Mesenchymal stem cell (in vitro differentiated cells and primary cell): ENCODE measurements around the gene TMPRSS2.
A peak's percentile ranks its signal among the peaks of the same experiment; 100 is the strongest.

Source experiments
- DNase-seq: peaks from one replicate; pipeline ENCODE4 v3.0.0-alpha.2; 2013
- H2AFZ ChIP-seq: one replicate; pipeline ENCODE4 v1.6.1; 2013; ENCODE audit warnings: low read depth, mild to moderate bottlenecking, control low read depth, inconsistent platforms, low read length, moderate library complexity
- H2AK5ac ChIP-seq: 2 replicates; pipeline ENCODE4 v1.6.1; 2013; ENCODE audit warnings: low read length, moderate library complexity, mild to moderate bottlenecking, inconsistent platforms; ENCODE audit not compliant: severe bottlenecking
- H2BK120ac ChIP-seq: one replicate; pipeline ENCODE4 v1.6.1; 2013; ENCODE audit warnings: low read depth, mild to moderate bottlenecking, inconsistent platforms, low read length, moderate library complexity
- H2BK12ac ChIP-seq, 2 experiments: one replicate each; pipeline ENCODE4 v1.6.1; 2013; ENCODE audit warnings: inconsistent platforms in 2 of 2, low read length in 2 of 2, mild to moderate bottlenecking in 2 of 2, moderate library complexity in 2 of 2, control low read depth in 1 of 2
- H2BK15ac ChIP-seq: one replicate; pipeline ENCODE4 v1.6.1; 2013; ENCODE audit warnings: mild to moderate bottlenecking, low read depth, inconsistent platforms; ENCODE audit not compliant: poor library complexity, severe bottlenecking
- H2BK5ac ChIP-seq: 2 replicates; pipeline ENCODE4 v1.6.1; 2013; ENCODE audit warnings: low read depth, mild to moderate bottlenecking, low read length, control low read depth, inconsistent platforms; ENCODE audit not compliant: poor library complexity, severe bottlenecking
- H3K14ac ChIP-seq, 2 experiments: one replicate each; pipeline ENCODE4 v1.6.1; 2013; ENCODE audit warnings: inconsistent platforms in 2 of 2, low read length in 2 of 2, control low read depth in 1 of 2, mild to moderate bottlenecking in 1 of 2, moderate library complexity in 1 of 2
- H3K18ac ChIP-seq, 2 experiments: one replicate each; pipeline ENCODE4 v1.6.1; 2013; ENCODE audit warnings: inconsistent platforms in 2 of 2, low read length in 2 of 2, control low read depth in 1 of 2, low read depth in 1 of 2, mild to moderate bottlenecking in 1 of 2
- H3K23ac ChIP-seq, 2 experiments: one replicate each; pipeline ENCODE4 v1.6.1; 2013; ENCODE audit warnings: inconsistent platforms in 2 of 2, low read length in 2 of 2, mild to moderate bottlenecking in 2 of 2, moderate library complexity in 2 of 2, control low read depth in 1 of 2
- H3K27ac ChIP-seq: 2 replicates; pipeline ENCODE4 v1.5.1; 2013; ENCODE audit warnings: mild to moderate bottlenecking, moderate library complexity, low read length, control low read depth, inconsistent platforms; ENCODE audit not compliant: poor library complexity, severe bottlenecking
- H3K27me3 ChIP-seq, 2 experiments: 2 replicates each; pipeline versions ENCODE4 v1.6.1 to v1.7.0; 2013; ENCODE audit warnings: low read length in 2 of 2, mild to moderate bottlenecking in 2 of 2, moderate library complexity in 2 of 2, control low read depth in 1 of 2, inconsistent platforms in 1 of 2; ENCODE audit not compliant: control insufficient read depth in 1 of 2, insufficient read depth in 1 of 2
- H3K36me3 ChIP-seq, 2 experiments: 2 replicates each; pipeline versions ENCODE4 v1.6.1 to v1.7.0; 2013; ENCODE audit warnings: low read length in 2 of 2, control low read depth in 1 of 2, inconsistent platforms in 1 of 2, low read depth in 1 of 2, mild to moderate bottlenecking in 1 of 2; ENCODE audit not compliant: insufficient read depth in 2 of 2, control insufficient read depth in 1 of 2
- H3K4ac ChIP-seq, 2 experiments: one replicate each; pipeline ENCODE4 v1.6.1; 2013; ENCODE audit warnings: inconsistent platforms in 2 of 2, low read length in 2 of 2, mild to moderate bottlenecking in 2 of 2, moderate library complexity in 2 of 2, control low read depth in 1 of 2, low read depth in 1 of 2
- H3K4me1 ChIP-seq: 2 replicates; pipeline ENCODE4 v1.6.1; 2013; ENCODE audit warnings: low read depth, low read length, control low read depth; ENCODE audit not compliant: control insufficient read depth, insufficient read depth
- H3K4me2 ChIP-seq: 2 replicates; pipeline ENCODE4 v1.6.1; 2013; ENCODE audit warnings: low read length, mild to moderate bottlenecking, inconsistent platforms; ENCODE audit not compliant: poor library complexity, severe bottlenecking
- H3K4me3 ChIP-seq, 2 experiments: 2 replicates each; pipeline versions ENCODE4 v1.5.1 to v1.7.0; 2013; ENCODE audit warnings: low read length in 2 of 2, mild to moderate bottlenecking in 2 of 2, control low read depth in 1 of 2, low read depth in 1 of 2; ENCODE audit not compliant: insufficient read depth in 1 of 2
- H3K79me1 ChIP-seq: replicated peaks from 2 replicates; pipeline ENCODE4 v1.6.1; 2013; ENCODE audit warnings: mild to moderate bottlenecking, control low read depth, low read length, inconsistent platforms; ENCODE audit not compliant: poor library complexity, severe bottlenecking
- H3K9ac ChIP-seq: 2 replicates; pipeline ENCODE4 v1.7.0; 2013; ENCODE audit warnings: mild to moderate bottlenecking, low read length, moderate library complexity
- H3K9me3 ChIP-seq: 2 replicates; pipeline ENCODE4 v1.7.0; 2013; ENCODE audit warnings: mild to moderate bottlenecking, low read length; ENCODE audit not compliant: control insufficient read depth
- H4K8ac ChIP-seq: one replicate; pipeline ENCODE4 v1.6.1; 2013; ENCODE audit warnings: inconsistent platforms, mild to moderate bottlenecking, low read length, moderate library complexity
- H4K91ac ChIP-seq: one replicate; pipeline ENCODE4 v1.6.1; 2013; ENCODE audit warnings: mild to moderate bottlenecking, low read length, inconsistent platforms
- WGBS: methylation state at CpG from one replicate; pipeline ENCODE4 v1.1.7; 2013; ENCODE audit warnings: mixed read lengths; 5-methylcytosine and 5-hydroxymethylcytosine counted together

The TMPRSS2 gene

DNA sequence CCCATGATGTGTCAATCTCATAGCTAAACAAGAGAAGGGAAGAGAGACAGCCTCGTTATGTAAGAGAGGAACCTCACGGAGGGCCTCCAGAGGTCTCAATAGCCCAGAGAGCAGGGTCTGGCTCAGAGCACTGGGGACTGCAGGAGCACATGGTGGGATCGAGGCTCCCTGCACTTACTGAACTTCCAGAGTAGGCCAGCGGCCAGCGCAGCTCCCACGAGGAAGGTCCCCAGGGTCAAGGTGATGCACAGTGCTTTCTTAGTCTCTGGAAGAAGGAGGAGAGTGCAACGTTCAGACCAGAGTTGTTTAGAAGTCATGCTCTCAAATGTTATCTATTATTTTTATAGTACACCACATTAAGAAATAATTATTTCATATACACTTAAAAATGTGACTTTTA, 18.6 kb downstream of the TMPRSS2 start:
- Histone ChIP-seq H2BK120ac (no peak overlapping the region), H3K79me1 (no peaks in the 10 kb centered on the region), H4K91ac (no peak overlapping the region), H2BK12ac (no peak overlapping the region), H2BK5ac (no peak overlapping the region), H3K4me3 (no peak overlapping the region), H2AK5ac (no peak overlapping the region), H3K4me1 (peaks cover 9% of the 10 kb centered on the region), H3K9ac (no peak overlapping the region), H2BK15ac (no peak overlapping the region), H3K27ac (no peak overlapping the region), H3K27me3 (peaks cover 0 to 26% of the 10 kb centered on the region in 2 experiments), H3K4me2 (no peak overlapping the region), H3K9me3 (no peaks in the 10 kb centered on the region), H3K23ac (no peak overlapping the region), H2AFZ (no peak overlapping the region), H3K18ac (no peak overlapping the region), H3K36me3 (no peaks in the 10 kb centered on the region), H3K4ac (no peak overlapping the region), H4K8ac (no peak overlapping the region), H3K14ac (no peak overlapping the region)
- 77% methylated on average over 5 of the region's 7 CpGs for WGBS
- DNase-seq = no peak

- Histone ChIP-seq H3K9ac (no peak overlapping the region), H2BK12ac (peak overlapping the region in 1 of 2 experiments; percentile 71), H3K23ac (no peak overlapping the region), H2AK5ac (no peak overlapping the region), H3K9me3 (no peaks in the 10 kb centered on the region), H2BK5ac (no peak overlapping the region), H3K4ac (no peak overlapping the region), H3K14ac (no peak overlapping the region), H3K18ac (peak overlapping the region in 1 of 2 experiments; percentile 38), H3K4me2 (no peak overlapping the region), H2AFZ (no peak overlapping the region), H3K27ac (no peak overlapping the region), H3K27me3 (peaks cover 0 to 22% of the 10 kb centered on the region in 2 experiments), H3K4me3 (no peak overlapping the region), H3K79me1 (no peaks in the 10 kb centered on the region), H4K8ac (no peak overlapping the region), H4K91ac (no peak overlapping the region), H2BK120ac (no peak overlapping the region), H3K4me1 (peaks cover 9% of the 10 kb centered on the region), H2BK15ac (no peak overlapping the region), H3K36me3 (no peaks in the 10 kb centered on the region)
- no peak for DNase-seq
- 86% methylated on average over 14 of the region's 14 CpGs for WGBS
Observed at GRCh38 chr21:41488080-41488479, 19.9 kb downstream of the TMPRSS2 start.

- Histone ChIP-seq H2BK12ac (peak overlapping the region; percentile 46 to 49), H3K27ac (peak overlapping the region; percentile 68), H3K9ac (no peak overlapping the region), H3K18ac (peak overlapping the region; percentile 50 to 72), H4K8ac (no peak overlapping the region), H3K79me1 (no peaks in the 10 kb centered on the region), H3K4me2 (no peak overlapping the region), H2BK5ac (peak overlapping the region; percentile 49), H3K9me3 (no peaks in the 10 kb centered on the region), H3K23ac (no peak overlapping the region), H2BK15ac (no peak overlapping the region), H2AFZ (no peak overlapping the region), H4K91ac (peak overlapping the region; percentile 74), H3K14ac (no peak overlapping the region), H2AK5ac (peak overlapping the region; percentile 39), H3K4ac (no peak overlapping the region), H2BK120ac (no peak overlapping the region), H3K36me3 (no peaks in the 10 kb centered on the region), H3K4me3 (no peak overlapping the region), H3K27me3 (peaks cover 0 to 12% of the 10 kb centered on the region in 2 experiments), H3K4me1 (peaks cover 9% of the 10 kb centered on the region)
- WGBS = 71% methylated on average over 5 of the region's 6 CpGs
- DNase-seq = peak; percentile 28
Observed at GRCh38 chr21:41487082-41487481, 20.9 kb downstream of the TMPRSS2 start.

- H4K91ac ChIP-seq = no peak overlapping the region
- no peak overlapping the region for H2BK120ac ChIP-seq
- H3K27me3 ChIP-seq = peaks cover 0 to 16% of the 10 kb centered on the region in 2 experiments
- no peak overlapping the region for H2BK15ac ChIP-seq
- no peak overlapping the region for H3K23ac ChIP-seq
- H3K14ac ChIP-seq = no peak overlapping the region
- no peak overlapping the region for H3K18ac ChIP-seq
- WGBS = 86% methylated on average over 3 of the region's 4 CpGs
- H2BK12ac ChIP-seq = peak overlapping the region in 1 of 2 experiments; percentile 75
- no peaks in the 10 kb centered on the region for H3K79me1 ChIP-seq
- DNase-seq = no peak
- H3K4me2 ChIP-seq = no peak overlapping the region
- H2BK5ac ChIP-seq = no peak overlapping the region
- H3K27ac ChIP-seq = no peak overlapping the region
- H3K4ac ChIP-seq = no peak overlapping the region
- H4K8ac ChIP-seq = no peak overlapping the region
- H3K9ac ChIP-seq = no peak overlapping the region
- H2AFZ ChIP-seq = no peak overlapping the region
- no peaks in the 10 kb centered on the region for H3K9me3 ChIP-seq
- no peak overlapping the region for H3K4me3 ChIP-seq
- no peak overlapping the region for H2AK5ac ChIP-seq
- H3K36me3 ChIP-seq = no peaks in the 10 kb centered on the region
- peaks cover 10% of the 10 kb centered on the region for H3K4me1 ChIP-seq
Observed at GRCh38 chr21:41483973-41484372, 24.0 kb downstream of the TMPRSS2 start.
